GM21423 (cell line): ENCODE measurements around the gene SART1.
"Not testable (repeated sequence)": the region's sequence is repeated elsewhere in the genome, so short reads cannot be mapped to it uniquely, and the experiment has no call there.

Experiments
- ATAC-seq: cut with Tn5 transposase; IDR thresholded peaks from one replicate; pipeline ENCODE4 v1.9.1; 2021; ENCODE audit warnings: mild to moderate bottlenecking, moderate library complexity; ENCODE audit not compliant: unreplicated experiment

Gene SART1

DNA sequence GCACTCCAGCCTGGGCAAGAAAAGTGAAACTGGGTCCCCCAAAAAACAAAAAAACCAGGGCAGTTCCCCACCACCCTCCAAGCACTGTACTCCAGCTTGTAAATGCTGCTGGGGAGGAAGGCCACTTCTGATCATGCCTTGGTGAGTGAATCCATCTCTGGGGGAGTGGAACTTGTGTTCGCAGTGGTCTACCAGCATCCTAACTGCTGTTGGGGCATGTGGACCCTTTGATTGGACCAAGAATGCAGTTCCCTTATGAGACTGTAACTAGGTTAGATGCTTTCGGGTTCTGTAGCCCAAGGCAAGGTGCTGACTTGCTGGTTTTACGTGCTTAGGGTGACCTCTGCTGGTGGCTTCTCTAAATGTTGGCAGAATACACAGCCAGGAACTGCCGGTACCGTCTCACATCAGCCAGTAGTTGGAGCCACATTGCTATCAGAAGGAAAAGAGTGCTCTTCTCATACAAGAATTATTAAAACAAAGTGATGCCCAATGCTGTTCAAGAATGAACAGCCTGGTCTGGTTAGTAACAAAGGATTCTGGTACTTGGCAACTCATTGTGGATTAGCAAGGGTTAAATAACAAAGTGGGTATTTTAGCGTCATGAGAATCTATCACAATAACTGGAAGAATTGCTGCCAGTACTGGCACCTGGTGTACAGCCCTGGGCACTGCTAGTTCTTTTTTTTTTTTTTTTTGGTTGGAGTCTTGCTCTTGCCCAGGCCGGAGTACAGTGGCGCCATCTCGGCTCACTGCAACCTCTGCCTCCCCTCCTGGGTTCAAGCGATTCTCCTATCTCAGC is 27.5 kb downstream of the SART1 start:
- ATAC-seq: peak; percentile 94

- ATAC-seq: no peak
These were observed 30.5 kb downstream of the SART1 start for GRCh38 chr11:65992056-65992455.

DNA sequence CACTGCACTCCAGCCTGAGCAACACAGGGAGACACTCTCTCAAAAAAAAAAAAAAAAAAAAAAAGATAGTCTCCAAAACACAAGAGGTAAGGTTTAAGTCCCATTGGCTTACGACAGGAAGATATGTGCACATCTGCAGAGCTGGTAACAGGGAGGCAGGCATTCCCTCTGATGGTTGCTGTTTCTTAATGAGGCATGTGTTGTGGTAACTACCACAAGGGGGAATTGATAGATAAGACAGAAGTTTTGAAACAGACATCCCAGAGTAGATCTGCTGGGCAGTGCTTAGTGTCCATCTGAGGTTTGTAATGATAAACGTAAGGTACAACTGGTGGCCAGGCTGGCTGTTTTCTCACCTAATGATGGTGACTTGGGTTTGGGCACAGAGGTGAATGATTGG is 35.8 kb downstream of the SART1 start:
- ATAC-seq: no peak

DNA sequence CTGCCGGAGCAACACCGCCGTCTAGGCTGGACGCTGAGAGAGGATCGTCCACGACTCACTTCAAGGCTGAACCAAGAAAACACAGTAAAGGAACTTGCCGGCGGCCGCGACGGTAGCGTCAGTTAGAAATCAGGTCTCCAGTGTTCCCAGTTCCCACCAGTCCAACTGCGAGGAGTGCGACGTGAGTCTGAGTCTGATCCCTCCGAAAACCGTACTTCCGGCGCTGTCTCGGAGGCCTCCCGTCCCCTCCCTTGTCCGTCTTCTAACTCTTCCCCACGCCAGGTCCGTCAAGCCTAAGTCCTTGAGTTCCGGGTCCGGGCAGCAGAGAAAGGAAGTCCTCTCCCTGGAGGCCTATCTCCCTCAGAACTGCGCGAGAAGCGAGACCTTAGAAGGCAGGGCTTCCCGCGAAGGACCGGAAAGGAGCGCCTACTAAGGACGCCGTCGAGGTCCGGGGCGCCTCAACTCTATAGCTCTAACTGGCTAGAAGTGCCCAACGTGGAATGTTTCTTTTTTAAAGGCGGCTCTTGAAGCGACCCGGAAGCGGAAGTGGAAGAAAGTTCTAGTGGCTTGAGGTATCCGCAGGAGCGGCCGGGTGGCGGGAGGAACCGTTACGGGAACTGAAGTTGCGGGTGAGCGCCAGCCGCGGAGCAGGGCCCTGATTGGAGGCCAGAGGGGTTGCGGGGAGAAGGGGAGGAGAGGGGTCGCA is 40.6 kb downstream of the SART1 start, which contains the start of the genes BANF1 and EIF1AD:
Gene BANF1, plus strand, starts transcription at position 562 of the 706 bp plus-strand sequence. CDS start 748 bp downstream, outside the sequence.
Gene EIF1AD, minus strand, starts transcription at position 216 of the 706 bp plus-strand sequence. CDS start 1,768 bp downstream, outside the sequence.
- ATAC-seq: peak; percentile 75

DNA sequence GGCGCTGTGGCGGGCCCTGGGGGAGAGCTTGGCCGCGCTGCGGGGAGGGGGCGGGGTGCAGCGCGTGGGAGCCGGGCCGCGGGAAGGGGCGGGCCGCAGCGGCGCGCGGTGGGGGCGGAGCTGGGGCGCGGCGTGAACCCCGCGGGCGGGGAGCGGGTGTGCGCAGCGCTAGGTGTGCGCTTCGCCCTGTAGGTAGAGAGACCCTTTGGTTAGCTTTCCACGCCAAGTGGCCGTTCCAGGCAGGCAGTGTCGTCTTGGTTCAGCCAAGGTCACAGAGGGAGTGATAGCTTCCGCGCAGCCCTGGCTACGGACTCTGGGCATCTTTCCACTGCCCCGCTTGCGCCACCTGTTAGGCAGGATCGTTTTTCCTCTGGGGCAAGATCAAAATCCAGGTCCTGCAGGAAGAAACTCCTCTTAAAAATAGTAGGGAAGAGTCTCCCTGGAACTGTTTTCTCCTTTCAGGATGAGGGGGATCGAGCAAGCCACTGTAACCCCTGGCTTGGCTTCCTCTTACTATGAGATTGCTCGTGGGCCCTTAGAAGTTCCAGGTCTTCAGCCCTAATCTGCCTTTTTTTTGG is 41.2 kb downstream of the SART1 start:
- peak; percentile 45 for ATAC-seq

DNA sequence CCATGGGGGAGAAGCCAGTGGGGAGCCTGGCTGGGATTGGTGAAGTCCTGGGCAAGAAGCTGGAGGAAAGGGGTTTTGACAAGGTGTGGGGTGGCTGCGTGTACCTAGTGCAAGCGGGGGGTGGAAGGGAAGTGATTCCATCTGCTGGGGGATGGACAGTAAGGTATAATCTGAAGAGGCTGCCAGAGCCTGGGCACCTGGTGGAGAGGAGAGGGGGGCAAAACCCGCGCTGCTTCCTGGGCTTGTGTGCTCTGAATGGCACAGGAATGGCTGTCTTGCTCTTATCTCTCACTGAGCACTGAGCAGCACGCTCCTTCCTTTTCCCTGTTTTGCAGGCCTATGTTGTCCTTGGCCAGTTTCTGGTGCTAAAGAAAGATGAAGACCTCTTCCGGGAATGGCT is 41.8 kb downstream of the SART1 start:
- no peak for ATAC-seq

- no peak for ATAC-seq
These were observed 42.7 kb downstream of the SART1 start for GRCh38 chr11:66004186-66004585.

DNA sequence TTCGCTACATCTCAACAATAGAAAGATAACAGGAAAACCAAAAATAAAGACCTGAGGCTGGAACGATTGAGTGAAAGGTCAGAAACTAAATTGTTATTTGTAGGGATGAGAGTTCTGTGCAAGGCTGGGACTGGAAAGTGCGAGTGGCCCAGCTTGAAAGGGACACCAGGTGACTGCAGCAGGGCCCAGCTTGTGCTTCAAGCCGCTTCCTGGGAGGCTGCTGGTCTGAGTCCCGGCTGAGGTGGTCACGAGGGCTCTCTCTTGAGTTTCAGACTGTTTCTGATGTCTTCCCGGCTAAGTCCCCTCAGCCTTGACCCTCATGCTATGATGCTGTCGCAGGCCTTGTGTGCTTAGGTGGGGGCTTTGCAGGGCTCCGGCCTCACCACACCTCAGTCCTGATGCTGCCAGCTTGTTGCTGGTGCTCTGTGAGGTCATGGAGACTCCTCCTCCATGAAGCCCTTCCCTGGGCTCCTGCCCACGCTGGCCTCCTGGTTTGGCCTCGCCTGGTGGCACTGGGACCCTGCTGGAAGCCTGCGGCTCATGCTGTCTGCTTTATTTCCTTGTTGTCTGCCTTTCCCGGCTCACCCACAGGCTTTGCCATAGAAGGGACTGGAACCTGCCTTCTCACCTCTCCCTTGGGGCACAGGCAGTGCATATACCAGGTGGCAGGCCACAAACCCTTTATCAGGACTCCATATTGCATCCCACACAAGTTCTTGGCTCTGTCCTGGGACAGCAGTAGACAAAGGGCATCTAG is 44.8 kb downstream of the SART1 start:
- no peak for ATAC-seq

DNA sequence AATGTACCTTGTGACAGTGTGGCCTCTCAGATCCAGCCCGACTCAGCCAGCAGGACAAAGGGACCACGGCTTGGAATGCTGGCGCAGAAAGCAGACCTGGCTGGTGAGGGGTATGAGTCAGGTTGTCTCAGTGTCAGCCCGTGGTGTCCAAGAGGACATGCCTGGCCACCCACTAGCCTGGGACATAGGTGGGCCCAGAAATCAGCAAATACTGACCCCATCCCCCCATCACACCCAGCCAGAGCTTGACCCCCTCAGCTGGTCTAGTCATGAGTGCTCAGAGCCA is 45.3 kb downstream of the SART1 start:
- ATAC-seq: no peak

DNA sequence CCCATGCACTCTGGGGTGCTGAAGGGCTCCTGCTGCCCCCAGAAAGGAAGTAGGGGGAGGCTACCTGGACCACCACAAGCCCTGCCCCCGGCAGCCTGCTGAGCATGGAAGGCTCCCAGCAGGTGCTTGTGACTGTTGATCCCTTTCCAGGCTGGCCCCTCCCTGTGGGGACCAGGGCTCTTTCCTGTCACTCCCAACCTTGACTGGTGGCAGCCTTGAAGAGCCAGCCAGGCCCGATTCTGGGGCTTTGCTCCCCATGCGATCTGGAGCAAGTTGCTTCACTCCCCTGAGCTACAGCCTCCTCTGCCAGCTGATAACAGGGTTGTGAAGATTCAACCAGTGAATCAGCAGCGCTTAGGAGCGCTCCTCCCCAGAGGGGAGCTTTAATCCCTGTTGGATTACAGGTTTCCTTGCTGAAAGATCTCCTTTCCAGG is 45.7 kb downstream of the SART1 start:
- no peak for ATAC-seq

GRCh38 chr11:66008095-66008467 is 46.5 kb downstream of the SART1 start:
- ATAC-seq: no peak

DNA sequence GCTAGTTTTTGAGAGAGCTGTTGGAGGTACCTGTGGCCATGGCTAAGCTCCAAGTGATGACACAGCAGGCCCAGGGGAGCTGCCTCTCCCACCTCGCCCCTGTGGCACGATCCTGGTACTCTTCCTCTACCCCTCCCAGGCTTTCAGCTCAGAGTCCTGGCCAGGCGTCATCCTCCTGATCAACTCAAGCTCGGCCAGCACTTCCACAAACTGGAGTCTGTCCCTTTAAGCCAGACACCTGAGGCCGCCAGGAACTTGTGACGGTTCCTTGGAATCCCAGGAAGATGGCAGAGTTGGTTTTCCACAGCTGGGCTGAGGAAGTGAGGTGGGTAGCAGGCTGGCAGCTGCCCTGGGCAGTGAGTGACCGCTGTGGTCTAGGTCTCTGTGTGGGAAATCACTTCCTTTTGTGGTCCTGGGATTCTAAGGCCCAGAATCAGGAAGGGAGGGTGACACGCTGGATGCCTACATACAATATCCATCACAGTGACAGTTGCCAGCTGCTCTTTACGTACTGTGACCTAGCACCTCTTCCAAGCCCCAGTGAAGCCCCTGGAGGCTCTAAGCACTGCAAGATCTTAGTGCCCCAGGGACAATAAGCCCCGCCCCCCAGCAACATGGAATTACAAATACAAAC is 47.1 kb downstream of the SART1 start:
- ATAC-seq: no peak

DNA sequence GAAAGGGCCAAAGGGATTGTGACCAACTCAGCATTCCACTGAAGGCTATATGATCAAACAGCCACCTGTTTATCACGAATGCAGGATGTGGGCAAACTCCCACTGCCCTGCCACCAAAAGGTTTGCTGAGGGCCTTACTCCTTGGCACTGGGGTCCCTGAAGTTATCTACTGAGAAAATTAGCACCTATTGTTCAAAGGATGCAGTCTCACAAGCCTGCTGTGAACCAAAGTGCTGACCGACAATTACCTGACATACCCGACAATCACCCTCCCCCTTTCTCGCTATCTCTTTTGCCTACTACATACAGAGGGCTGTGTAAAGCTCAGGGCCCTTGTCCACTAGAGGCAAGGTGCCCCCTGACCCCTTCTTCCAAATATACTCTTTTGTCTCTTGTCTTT is 48.5 kb downstream of the SART1 start:
- ATAC-seq: not testable (repeated sequence)

GRCh38 chr11:66011239-66011784 is 49.8 kb downstream of the SART1 start:
- ATAC-seq: no peak

- no peak for ATAC-seq
These were observed 50.3 kb downstream of the SART1 start, which contains the start of gene CST6 for GRCh38 chr11:66011785-66012303. TSS of gene CST6 (plus strand) at chr11:66012008. CDS start at chr11:66012045, 37 bp downstream.

DNA sequence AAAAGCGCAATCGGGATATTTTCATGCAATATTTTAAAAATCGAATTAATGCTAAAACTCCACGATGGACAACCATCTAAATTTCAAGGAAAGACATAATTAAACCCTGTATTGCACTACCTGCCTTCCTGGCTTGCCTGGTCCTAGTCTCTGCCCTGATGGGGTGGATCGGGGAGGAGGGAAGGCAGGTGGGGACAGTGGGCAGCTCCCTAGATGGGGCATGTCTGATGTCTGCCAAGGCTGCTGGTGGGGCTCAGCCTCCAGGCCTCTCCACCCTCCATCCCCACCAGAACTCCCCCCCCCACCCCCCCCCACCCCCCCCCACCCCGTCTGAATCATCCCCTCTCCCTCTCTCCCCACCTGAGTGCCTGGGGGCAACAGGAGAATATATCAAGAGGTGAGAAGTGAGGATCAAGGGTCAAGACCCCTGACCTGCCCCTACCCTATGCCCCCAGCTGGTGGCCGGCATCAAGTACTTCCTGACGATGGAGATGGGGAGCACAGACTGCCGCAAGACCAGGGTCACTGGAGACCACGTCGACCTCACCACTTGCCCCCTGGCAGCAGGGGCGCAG is 50.9 kb downstream of the SART1 start:
- ATAC-seq: no peak

GRCh38 chr11:66012946-66013761 is 51.6 kb downstream of the SART1 start:
- ATAC-seq: no peak

DNA sequence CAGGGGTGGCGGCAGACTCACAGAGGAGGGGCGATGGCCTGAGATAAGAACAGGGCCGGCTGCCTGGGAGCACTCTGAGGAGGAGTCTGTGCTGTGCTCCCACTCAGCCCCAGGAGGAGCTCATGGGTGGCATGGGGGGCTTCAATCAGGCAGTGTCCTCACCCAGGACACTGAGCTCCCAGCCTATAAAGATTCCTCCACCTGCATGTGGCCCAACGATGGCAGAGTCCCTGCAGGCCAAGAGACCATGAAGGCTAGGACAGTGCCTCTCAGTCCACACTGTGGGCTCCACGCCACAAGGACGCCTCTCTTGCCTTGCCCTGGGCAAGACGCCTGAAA is 52.2 kb downstream of the SART1 start:
- ATAC-seq: no peak
